NCI-H1694 treated with DMSO at 0.1 percent for 48 hours (cell line): Measurements from ENCODE around the gene ZNF430.
"Not testable (repeated sequence)": the region's sequence is repeated elsewhere in the genome, so short reads cannot be mapped to it uniquely, and the experiment has no call there.

ENCODE experiments used
- DNase-seq: peaks from one replicate; lab custom pipeline; 2025; lab: John Stamatoyannopoulos, UW

The ZNF430 gene

GRCh38 chr19:21020298-21021227 lies at the start of gene ZNF430:
Gene ZNF430, plus strand, starts transcription at chr19:21020657. Its CDS starts 144 bp downstream, at chr19:21020801.
- peak; percentile 97 for DNase-seq

DNA sequence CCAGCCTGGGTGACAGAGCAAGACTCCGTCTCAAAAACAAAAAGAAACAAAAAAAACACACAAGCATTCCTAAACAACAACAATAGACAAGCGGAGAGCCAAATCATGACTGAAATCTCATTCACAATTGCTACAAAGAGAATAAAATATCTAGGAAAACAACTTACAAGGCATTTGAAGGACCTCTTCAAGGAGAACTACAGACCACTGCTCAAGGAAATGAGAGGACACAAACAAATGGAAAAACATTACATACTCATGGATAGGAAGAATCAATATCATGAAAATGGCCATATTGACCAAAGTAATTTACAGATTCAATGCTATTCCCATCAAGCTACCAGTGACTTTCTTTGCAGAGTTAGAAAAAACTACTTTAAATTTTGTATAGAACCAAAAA lies 27.7 kb upstream of the ZNF430 start:
- not testable (repeated sequence) for DNase-seq

GRCh38 chr19:20999731-21000352 lies 20.6 kb upstream of the ZNF430 start:
- DNase-seq, result peak; percentile 35

DNA sequence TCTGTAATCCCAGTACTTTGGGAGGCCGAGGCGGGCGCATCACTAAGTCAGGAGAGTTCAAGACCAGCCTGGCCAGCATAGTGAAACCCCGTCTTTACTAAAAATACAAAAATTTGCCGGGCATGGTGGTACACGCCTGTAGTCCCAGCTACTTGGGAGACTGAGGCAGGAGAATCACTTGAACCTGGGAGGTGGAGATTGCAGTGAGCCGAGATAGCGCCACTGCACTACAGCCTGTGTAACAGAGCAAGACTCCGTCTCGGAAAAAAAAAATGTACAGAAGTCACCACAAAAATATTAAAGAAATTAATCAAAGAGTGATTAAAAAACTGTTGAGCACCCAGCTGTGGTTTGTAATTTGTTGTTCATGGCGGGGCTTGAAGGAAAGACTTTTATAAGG lies 781 bp downstream of the ZNF430 start:
- not testable (repeated sequence) for DNase-seq

GRCh38 chr19:21022996-21023395 lies 2.5 kb downstream of the ZNF430 start:
- DNase-seq, result no peak

- no peak for DNase-seq
Measured at GRCh38 chr19:21023901-21024300, 3.4 kb downstream of the ZNF430 start.

- DNase-seq, result no peak
Measured at GRCh38 chr19:21028969-21029268, 8.5 kb downstream of the ZNF430 start.

DNA sequence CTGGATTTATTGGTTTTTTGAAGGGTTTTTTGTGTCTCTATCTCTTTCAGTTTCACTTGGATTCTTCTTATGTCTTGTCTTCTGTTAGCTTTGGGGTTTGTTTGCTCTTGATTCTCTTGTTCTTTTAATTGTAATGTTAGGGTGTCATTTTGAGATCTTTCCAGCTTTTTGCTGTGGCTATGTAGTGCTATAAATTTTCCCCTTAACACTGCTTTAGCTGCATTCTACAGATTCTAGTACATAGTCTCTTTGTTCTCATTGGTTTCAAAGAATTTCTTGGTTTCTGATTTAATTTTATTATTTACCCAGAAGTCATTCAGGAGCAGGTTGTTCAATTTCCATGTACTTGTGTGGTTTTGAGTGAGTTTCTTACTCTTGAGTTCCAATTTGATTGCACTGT lies 24.6 kb downstream of the ZNF430 start:
- DNase-seq, result no peak

DNA sequence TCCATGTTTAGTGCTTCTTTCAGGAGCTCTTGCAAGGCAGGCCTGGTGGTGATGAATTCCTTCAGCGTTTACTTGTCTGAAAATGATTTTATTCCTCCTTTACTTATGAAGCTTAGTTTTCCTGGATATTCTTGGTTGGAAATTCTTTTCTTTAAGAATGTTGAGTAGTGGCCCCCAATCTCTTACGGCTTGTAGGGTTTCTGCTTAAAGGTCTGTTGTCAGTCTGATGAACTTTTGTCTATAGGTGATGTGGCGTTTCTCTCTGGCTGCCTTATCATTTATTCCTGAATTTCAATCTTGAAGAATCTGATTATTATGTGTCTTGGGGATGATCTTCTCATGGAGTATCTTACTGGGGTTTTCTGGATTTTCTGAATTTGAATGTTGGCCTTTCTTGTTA lies 26.0 kb downstream of the ZNF430 start:
- DNase-seq, result no peak

DNA sequence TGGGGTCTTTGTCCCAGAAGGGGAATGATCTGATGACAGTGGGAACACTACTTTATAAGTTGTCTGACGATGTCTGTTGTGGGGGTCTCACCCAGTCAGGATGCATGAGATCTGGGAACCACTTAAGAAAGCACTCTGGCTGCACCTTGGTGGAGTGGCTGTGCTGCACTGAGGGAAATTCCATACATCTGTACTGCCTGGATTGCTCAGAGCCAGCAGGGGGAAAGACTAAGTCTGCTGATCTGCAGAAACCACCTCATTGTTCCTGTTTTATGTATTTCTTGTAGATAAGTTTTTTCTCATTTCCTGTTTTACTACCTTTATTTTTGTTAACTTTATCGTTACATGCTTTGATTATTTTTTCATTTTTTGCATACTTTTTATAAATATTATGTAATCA lies 27.3 kb downstream of the ZNF430 start:
- DNase-seq, result no peak

GRCh38 chr19:21052902-21053301 lies 32.4 kb downstream of the ZNF430 start:
- DNase-seq, result no peak

- DNase-seq, result no peak
Measured at GRCh38 chr19:21065336-21065735, 44.9 kb downstream of the ZNF430 start.

- peak; percentile 95 for DNase-seq
Measured at GRCh38 chr19:21082011-21082975, 61.8 kb downstream of the ZNF430 start, which contains the start of gene ZNF714. Gene ZNF714, plus strand, starts transcription at chr19:21082203. Its CDS starts 16,066 bp downstream, at chr19:21098269.

DNA sequence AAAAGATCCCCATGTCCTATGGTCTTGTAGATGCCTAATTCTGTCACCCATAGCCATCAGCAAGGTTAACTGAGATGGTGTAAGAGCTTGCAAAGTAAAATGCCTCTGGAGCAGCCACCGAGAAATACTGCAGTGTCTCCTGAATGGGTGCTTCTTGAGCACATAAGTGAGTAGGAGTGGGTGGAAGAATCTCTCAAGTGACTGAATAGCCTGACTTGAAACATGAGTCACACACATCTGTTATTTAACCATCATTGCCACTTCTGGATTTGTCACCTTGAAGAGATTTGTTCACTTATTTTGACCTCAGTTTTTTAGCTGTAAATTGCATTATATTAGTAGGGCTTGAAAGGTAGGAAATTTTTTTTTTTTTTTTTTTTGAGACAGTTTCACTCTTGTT lies 63.9 kb downstream of the ZNF430 start:
- DNase-seq, result no peak

DNA sequence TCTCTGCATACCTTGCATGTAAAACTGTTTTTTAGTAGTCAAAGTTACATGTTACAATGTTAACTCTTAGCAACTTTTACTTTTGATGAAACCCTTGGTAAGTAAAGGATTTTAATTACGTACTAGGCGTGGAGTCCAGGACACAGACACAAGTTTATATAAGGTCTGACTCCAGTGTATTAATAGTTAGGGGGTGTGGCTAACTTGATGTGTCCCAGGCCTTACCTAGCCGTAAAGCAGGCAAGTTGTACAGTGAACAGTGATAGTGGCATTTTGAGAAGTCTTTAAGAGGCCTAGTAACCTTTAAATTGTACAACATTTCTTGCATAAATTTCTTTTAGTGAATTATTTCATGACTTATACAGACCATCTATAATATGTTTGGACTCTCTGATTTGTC lies 67.4 kb downstream of the ZNF430 start:
- DNase-seq, result no peak

- no peak for DNase-seq
Measured at GRCh38 chr19:21092109-21092508, 71.7 kb downstream of the ZNF430 start.

- DNase-seq, result no peak
Measured at GRCh38 chr19:21094347-21095025, 74.0 kb downstream of the ZNF430 start.

- no peak for DNase-seq
Measured at GRCh38 chr19:21098291-21098690, 77.8 kb downstream of the ZNF430 start.

GRCh38 chr19:21101521-21102242 lies 81.2 kb downstream of the ZNF430 start:
- DNase-seq, result no peak

DNA sequence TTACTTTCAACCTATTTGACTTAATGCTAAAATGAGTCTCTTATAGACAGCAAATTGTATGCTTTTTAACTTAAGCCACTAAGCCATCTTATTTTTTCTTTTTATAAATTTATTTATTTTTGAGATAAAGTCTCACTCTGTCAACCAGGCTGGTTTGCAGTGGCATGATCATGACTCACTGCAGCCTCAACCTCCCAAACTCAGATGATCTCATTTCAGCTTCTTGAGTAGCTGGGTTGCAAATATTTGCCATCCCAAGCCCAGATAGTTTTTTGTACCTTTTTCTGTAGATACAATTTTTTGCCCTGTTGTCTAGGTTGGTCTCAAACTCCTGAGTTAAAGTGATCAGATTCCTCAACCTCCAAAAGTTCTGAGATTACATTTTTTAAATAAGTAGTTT lies 88.7 kb downstream of the ZNF430 start:
- no peak for DNase-seq
